ENCODE measurements around the gene PSME1.
A peak's percentile ranks its signal among the peaks of the same experiment; 100 is the strongest.
"Not testable (repeated sequence)": the region's sequence is repeated elsewhere in the genome, so short reads cannot be mapped to it uniquely, and the experiment has no call there.

Gene PSME1

DNA sequence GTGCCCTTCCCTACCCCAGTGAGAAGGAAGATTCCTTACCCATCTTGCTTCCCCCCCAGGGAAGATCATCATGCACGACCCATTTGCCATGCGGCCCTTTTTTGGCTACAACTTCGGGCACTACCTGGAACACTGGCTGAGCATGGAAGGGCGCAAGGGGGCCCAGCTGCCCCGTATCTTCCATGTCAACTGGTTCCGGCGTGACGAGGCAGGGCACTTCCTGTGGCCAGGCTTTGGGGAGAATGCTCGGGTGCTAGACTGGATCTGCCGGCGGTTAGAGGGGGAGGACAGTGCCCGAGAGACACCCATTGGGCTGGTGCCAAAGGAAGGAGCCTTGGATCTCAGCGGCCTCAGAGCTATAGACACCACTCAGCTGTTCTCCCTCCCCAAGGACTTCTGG lies 32.5 kb upstream of the PSME1 start:
- Histone ChIP-seq H3K4me2 (no peak overlapping the region), H3K27me3 (ENCODE audit: insufficient read depth, low read depth) (no peaks in the 10 kb centered on the region), H2AFZ (ENCODE audit: low read depth) (no peak overlapping the region), H3K4me1 (ENCODE audit: low read depth, poor library complexity, severe bottlenecking) (peaks cover 3% of the 10 kb centered on the region), H3K36me3 (ENCODE audit: insufficient read depth) (no peaks in the 10 kb centered on the region), H3K79me2 (ENCODE audit: insufficient read depth, low read depth) (no peaks in the 10 kb centered on the region), H3K4me3 (IDR thresholded peaks at IDR 0.05; ENCODE audit: insufficient read depth, low read depth, low read length) (no peak overlapping the region), H3K27ac (no peak overlapping the region), H4K20me1 (ENCODE audit: insufficient read depth) (no peaks in the 10 kb centered on the region), H3K9ac (no peak overlapping the region)
- TF ChIP-seq, protein P1, sequence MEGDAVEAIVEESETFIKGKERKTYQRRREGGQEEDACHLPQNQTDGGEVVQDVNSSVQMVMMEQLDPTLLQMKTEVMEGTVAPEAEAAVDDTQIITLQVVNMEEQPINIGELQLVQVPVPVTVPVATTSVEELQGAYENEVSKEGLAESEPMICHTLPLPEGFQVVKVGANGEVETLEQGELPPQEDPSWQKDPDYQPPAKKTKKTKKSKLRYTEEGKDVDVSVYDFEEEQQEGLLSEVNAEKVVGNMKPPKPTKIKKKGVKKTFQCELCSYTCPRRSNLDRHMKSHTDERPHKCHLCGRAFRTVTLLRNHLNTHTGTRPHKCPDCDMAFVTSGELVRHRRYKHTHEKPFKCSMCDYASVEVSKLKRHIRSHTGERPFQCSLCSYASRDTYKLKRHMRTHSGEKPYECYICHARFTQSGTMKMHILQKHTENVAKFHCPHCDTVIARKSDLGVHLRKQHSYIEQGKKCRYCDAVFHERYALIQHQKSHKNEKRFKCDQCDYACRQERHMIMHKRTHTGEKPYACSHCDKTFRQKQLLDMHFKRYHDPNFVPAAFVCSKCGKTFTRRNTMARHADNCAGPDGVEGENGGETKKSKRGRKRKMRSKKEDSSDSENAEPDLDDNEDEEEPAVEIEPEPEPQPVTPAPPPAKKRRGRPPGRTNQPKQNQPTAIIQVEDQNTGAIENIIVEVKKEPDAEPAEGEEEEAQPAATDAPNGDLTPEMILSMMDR (conservative IDR thresholded peaks at IDR 0.05; ENCODE audit: low read depth, low read length), result no peak

DNA sequence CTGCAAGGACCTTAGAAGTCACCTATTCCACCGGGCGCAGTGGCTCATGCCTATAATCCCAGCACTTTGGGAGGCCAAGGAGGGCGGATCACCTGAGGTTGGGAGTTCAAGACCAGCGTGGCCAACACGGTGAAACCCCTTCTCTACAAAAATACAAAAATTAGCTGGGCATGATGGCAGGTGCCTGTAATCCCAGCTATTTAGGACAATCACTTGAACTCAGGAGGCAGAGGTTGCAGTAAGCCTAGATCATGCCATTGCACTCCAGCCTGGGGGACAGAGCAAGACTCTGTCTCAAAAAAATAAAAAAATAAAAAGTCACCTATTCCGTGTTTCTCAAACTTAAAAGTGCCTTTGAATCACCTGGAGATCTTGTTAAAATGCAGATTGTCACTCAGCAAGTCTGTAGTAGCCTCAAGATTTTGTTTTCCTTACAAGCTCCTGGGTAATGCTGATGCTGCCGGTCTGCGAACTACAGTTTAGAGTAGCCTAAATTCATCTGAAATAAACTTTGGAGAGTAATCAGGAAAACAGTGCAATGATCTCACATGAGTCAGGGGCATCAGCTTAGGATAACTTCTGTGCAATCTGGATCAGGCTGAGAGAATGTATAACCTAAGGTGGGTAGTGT lies 30.3 kb upstream of the PSME1 start:
- not testable (repeated sequence) for H3K27ac ChIP-seq, H3K9ac ChIP-seq
- H3K4me1 ChIP-seq (ENCODE audit: low read depth, poor library complexity, severe bottlenecking), result peaks cover 25% of the 10 kb centered on the region

GRCh38 chr14:24106672-24107271 lies 29.2 kb upstream of the PSME1 start:
- Histone ChIP-seq H3K4me3 (IDR thresholded peaks at IDR 0.05; ENCODE audit: insufficient read depth, low read depth, low read length) (no peak overlapping the region), H3K4me2 (no peak overlapping the region), H3K79me2 (ENCODE audit: insufficient read depth, low read depth) (no peaks in the 10 kb centered on the region), H4K20me1 (ENCODE audit: insufficient read depth) (no peaks in the 10 kb centered on the region), H3K4me1 (ENCODE audit: low read depth, poor library complexity, severe bottlenecking) (peaks cover 30% of the 10 kb centered on the region), H3K36me3 (ENCODE audit: insufficient read depth) (no peaks in the 10 kb centered on the region), H3K9ac (no peak overlapping the region), H3K27ac (no peak overlapping the region), H2AFZ (ENCODE audit: low read depth) (no peak overlapping the region), H3K27me3 (ENCODE audit: insufficient read depth, low read depth) (no peaks in the 10 kb centered on the region)
- TF ChIP-seq, protein P1 (conservative IDR thresholded peaks at IDR 0.05; ENCODE audit: low read depth, low read length), result no peak

More for the DNA sequence above, 30.3 kb upstream of the PSME1 start:
- H2AFZ ChIP-seq (ENCODE audit: low read depth); H3K27me3 ChIP-seq (ENCODE audit: insufficient read depth, low read depth); H3K79me2 ChIP-seq (ENCODE audit: insufficient read depth, low read depth); H3K36me3 ChIP-seq (ENCODE audit: insufficient read depth); H3K4me2 ChIP-seq; H4K20me1 ChIP-seq (ENCODE audit: insufficient read depth); H3K4me3 ChIP-seq (IDR thresholded peaks at IDR 0.05; ENCODE audit: insufficient read depth, low read depth, low read length): not testable (repeated sequence)

DNA sequence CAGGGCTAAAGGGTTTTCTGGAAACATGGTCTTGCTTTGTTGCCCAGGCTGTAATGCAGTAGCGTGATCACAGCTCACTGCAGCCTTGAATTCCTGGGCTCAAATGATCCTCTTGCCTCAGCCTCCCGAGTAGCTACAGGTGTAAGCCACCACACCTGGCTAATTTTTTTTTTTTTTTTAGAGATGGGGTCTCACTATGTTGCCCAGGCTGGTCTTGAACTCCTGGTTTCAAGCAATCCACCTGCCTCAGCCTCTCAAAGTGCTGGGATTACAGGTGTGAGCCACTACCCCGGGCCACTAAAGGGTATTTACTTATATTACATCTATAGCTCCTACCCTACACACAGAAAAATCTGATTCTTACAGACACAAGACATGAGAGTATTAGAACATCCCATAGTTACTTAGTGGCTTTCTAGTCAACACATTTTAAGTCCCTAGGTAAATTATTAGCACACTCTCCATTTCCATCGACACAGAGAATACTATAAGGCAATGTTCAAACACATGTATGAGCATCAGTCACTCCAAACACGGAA lies 27.6 kb upstream of the PSME1 start:
- H2AFZ ChIP-seq (ENCODE audit: low read depth), result no peak overlapping the region
- H3K4me3 ChIP-seq (IDR thresholded peaks at IDR 0.05; ENCODE audit: insufficient read depth, low read depth, low read length), result no peak overlapping the region
- no peaks in the 10 kb centered on the region for H4K20me1 ChIP-seq (ENCODE audit: insufficient read depth)
- H3K9ac ChIP-seq, result no peak overlapping the region
- peaks cover 30% of the 10 kb centered on the region for H3K4me1 ChIP-seq (ENCODE audit: low read depth, poor library complexity, severe bottlenecking)
- no peaks in the 10 kb centered on the region for H3K27me3 ChIP-seq (ENCODE audit: insufficient read depth, low read depth)
- H3K36me3 ChIP-seq (ENCODE audit: insufficient read depth), result no peaks in the 10 kb centered on the region
- no peaks in the 10 kb centered on the region for H3K79me2 ChIP-seq (ENCODE audit: insufficient read depth, low read depth)
- peak overlapping the region; percentile 50; the same call in 1 of the 2 replicates for H3K4me2 ChIP-seq
- peak overlapping the region; percentile 13; the same call in 1 of the 2 replicates for H3K27ac ChIP-seq
- TF ChIP-seq, protein P1 (conservative IDR thresholded peaks at IDR 0.05; ENCODE audit: low read depth, low read length), result no peak

DNA sequence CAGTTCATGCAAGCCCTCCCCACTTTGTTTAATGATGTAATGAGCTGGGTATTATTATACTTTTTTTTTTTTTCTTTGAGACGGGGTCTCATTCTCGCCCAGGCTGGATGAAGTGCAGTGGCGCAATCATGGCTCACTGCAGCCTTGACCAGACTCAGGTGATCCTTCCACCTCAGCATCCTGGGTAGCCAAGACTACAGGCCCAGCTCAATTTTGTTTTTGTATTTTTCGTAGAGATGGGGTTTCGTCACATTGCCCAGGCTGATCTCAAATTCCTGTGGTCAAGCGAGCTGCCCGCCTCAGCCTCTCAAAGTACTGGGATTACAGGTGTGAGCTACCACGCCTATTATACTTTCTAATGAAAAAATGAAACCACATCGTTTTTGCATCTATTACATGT lies 25.9 kb upstream of the PSME1 start:
- Histone ChIP-seq H3K4me3 (IDR thresholded peaks at IDR 0.05; ENCODE audit: insufficient read depth, low read depth, low read length) (no peak overlapping the region), H2AFZ (ENCODE audit: low read depth) (no peak overlapping the region), H3K4me2 (peak overlapping the region; percentile 46), H3K27me3 (ENCODE audit: insufficient read depth, low read depth) (no peaks in the 10 kb centered on the region), H3K9ac (no peak overlapping the region), H3K36me3 (ENCODE audit: insufficient read depth) (no peaks in the 10 kb centered on the region), H3K27ac (peak overlapping the region; percentile 48; the same call in 1 of the 2 replicates), H3K79me2 (ENCODE audit: insufficient read depth, low read depth) (no peaks in the 10 kb centered on the region), H3K4me1 (ENCODE audit: low read depth, poor library complexity, severe bottlenecking) (peaks cover 30% of the 10 kb centered on the region), H4K20me1 (ENCODE audit: insufficient read depth) (no peaks in the 10 kb centered on the region)
- TF ChIP-seq, protein P1 (conservative IDR thresholded peaks at IDR 0.05; ENCODE audit: low read depth, low read length), result no peak
